ENCODE results near the gene FAM237A.

The FAM237A gene

GRCh38 chr2:206635015-206635414 is 7.3 kb upstream of the FAM237A start:
- DNase-seq (ENCODE audit: low read depth in 1 of 2, low spot score in 1 of 2) = no peak
- TF ChIP-seq POLR2AphosphoS5 (IDR thresholded peaks at IDR 0.05; ENCODE audit: low read depth) = no peak
- TF ChIP-seq, protein P1, sequence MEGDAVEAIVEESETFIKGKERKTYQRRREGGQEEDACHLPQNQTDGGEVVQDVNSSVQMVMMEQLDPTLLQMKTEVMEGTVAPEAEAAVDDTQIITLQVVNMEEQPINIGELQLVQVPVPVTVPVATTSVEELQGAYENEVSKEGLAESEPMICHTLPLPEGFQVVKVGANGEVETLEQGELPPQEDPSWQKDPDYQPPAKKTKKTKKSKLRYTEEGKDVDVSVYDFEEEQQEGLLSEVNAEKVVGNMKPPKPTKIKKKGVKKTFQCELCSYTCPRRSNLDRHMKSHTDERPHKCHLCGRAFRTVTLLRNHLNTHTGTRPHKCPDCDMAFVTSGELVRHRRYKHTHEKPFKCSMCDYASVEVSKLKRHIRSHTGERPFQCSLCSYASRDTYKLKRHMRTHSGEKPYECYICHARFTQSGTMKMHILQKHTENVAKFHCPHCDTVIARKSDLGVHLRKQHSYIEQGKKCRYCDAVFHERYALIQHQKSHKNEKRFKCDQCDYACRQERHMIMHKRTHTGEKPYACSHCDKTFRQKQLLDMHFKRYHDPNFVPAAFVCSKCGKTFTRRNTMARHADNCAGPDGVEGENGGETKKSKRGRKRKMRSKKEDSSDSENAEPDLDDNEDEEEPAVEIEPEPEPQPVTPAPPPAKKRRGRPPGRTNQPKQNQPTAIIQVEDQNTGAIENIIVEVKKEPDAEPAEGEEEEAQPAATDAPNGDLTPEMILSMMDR (IDR thresholded peaks at IDR 0.05; ENCODE audit: insufficient read depth, low read length) = no peak
- no peak for TF ChIP-seq SPI1 (IDR thresholded peaks at IDR 0.05; ENCODE audit: borderline replicate concordance, low read depth)
- no peak for TF ChIP-seq GABPA (IDR thresholded peaks at IDR 0.05; ENCODE audit: low read depth)
- TF ChIP-seq, protein P2, sequence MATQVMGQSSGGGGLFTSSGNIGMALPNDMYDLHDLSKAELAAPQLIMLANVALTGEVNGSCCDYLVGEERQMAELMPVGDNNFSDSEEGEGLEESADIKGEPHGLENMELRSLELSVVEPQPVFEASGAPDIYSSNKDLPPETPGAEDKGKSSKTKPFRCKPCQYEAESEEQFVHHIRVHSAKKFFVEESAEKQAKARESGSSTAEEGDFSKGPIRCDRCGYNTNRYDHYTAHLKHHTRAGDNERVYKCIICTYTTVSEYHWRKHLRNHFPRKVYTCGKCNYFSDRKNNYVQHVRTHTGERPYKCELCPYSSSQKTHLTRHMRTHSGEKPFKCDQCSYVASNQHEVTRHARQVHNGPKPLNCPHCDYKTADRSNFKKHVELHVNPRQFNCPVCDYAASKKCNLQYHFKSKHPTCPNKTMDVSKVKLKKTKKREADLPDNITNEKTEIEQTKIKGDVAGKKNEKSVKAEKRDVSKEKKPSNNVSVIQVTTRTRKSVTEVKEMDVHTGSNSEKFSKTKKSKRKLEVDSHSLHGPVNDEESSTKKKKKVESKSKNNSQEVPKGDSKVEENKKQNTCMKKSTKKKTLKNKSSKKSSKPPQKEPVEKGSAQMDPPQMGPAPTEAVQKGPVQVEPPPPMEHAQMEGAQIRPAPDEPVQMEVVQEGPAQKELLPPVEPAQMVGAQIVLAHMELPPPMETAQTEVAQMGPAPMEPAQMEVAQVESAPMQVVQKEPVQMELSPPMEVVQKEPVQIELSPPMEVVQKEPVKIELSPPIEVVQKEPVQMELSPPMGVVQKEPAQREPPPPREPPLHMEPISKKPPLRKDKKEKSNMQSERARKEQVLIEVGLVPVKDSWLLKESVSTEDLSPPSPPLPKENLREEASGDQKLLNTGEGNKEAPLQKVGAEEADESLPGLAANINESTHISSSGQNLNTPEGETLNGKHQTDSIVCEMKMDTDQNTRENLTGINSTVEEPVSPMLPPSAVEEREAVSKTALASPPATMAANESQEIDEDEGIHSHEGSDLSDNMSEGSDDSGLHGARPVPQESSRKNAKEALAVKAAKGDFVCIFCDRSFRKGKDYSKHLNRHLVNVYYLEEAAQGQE (IDR thresholded peaks at IDR 0.05; ENCODE audit: insufficient replicate concordance, low read depth) = no peak
- no peak overlapping the region for H3K27ac ChIP-seq (replicated peaks)
- H3K27me3 ChIP-seq (ENCODE audit: insufficient read depth, poor library complexity, severe bottlenecking) = peaks cover 6% of the 10 kb centered on the region
- H3K4me3 ChIP-seq (replicated peaks; ENCODE audit: insufficient read depth, low read length) = no peak overlapping the region

DNA sequence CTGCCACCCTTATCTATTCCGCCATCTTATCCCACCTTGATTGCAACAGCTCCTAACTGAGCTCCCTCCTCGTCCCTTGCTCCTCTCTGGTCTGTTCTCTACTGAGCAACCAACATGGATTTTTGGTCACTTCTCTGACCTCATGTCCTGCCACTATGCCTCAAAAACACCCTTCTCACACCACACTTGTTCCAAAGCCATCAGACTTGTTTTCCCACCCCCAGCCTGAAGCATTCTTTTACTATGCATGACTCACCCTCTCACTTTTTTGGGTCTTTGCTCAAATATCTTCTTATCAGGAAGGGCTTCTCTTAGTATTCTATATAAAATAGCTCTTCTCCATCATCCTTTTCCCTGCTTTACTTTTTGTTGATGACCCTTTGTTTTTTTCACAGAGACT is 2.7 kb upstream of the FAM237A start:
- TF ChIP-seq POLR2AphosphoS5 (IDR thresholded peaks at IDR 0.05; ENCODE audit: low read depth) (no peak), GABPA (IDR thresholded peaks at IDR 0.05; ENCODE audit: low read depth) (no peak), SPI1 (IDR thresholded peaks at IDR 0.05; ENCODE audit: borderline replicate concordance, low read depth) (no peak)
- TF ChIP-seq, protein P1 (IDR thresholded peaks at IDR 0.05; ENCODE audit: insufficient read depth, low read length) = no peak
- TF ChIP-seq, protein P2 (IDR thresholded peaks at IDR 0.05; ENCODE audit: insufficient replicate concordance, low read depth) = no peak
- H3K27ac ChIP-seq (replicated peaks) = no peak overlapping the region
- H3K27me3 ChIP-seq (ENCODE audit: insufficient read depth, poor library complexity, severe bottlenecking) = no peaks in the 10 kb centered on the region
- H3K4me3 ChIP-seq (replicated peaks; ENCODE audit: insufficient read depth, low read length) = no peak overlapping the region
- no peak for DNase-seq (ENCODE audit: low read depth in 1 of 2, low spot score in 1 of 2)

DNA sequence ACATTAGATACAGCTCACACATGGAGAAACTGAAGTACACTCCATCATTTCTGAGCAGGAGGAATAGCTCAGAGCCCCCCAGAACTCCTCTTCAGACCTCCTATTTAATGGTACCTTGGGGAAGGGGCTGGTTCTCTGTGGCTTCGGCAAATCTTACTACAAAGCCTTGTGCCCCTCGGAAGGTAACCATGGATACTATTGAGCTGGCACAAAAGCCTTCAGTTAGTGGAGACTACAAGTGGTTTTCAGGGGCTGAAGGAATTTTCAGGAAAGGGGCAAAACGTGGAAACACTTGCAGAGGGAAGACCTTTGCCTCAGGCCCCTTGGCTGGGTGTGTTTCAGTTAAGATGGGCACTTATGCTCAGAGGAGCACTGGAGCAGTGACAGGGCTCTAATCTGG is 1.1 kb upstream of the FAM237A start:
- TF ChIP-seq SPI1 (IDR thresholded peaks at IDR 0.05; ENCODE audit: borderline replicate concordance, low read depth) (no peak), GABPA (IDR thresholded peaks at IDR 0.05; ENCODE audit: low read depth) (no peak), POLR2AphosphoS5 (IDR thresholded peaks at IDR 0.05; ENCODE audit: low read depth) (no peak)
- TF ChIP-seq, protein P2 (IDR thresholded peaks at IDR 0.05; ENCODE audit: insufficient replicate concordance, low read depth) = no peak
- TF ChIP-seq, protein P1 (IDR thresholded peaks at IDR 0.05; ENCODE audit: insufficient read depth, low read length) = no peak
- no peak for DNase-seq (ENCODE audit: low read depth in 1 of 2, low spot score in 1 of 2)
- Histone ChIP-seq H3K4me3 (replicated peaks; ENCODE audit: insufficient read depth, low read length) (no peak overlapping the region), H3K27ac (replicated peaks) (no peak overlapping the region), H3K27me3 (ENCODE audit: insufficient read depth, poor library complexity, severe bottlenecking) (no peaks in the 10 kb centered on the region)

Data from HL-60 (cell line).